K562 (cell line): ENCODE measurements around the gene ZNF860. TPM values are rescaled to one million over a fixed set of nuclear protein-coding genes. Genes with fewer than 3 reads are reported as not detected.

Source experiments
- ATAC-seq: fragments of 200-7000 bp; cut with Tn5 transposase; 3 replicates; pipeline ENCODE4 v1.9.1; 2020; ENCODE audit warnings: moderate library complexity
- Bru-seq: library from RNA; stranded (reverse); fragments of 400-500 nt; gene quantifications from one replicate; lab custom pipeline; 2021; lab: Mats Ljungman, UMichigan
- BruChase-seq, 2 experiments: library from RNA; stranded (reverse); fragments of 400-500 nt; gene quantifications; one replicate each; lab custom pipeline; 2021; lab: Mats Ljungman, UMichigan
- BruUV-seq: library from RNA; stranded (reverse); fragments of 400-500 nt; replicated peaks from 2 replicates; lab custom pipeline; 2021; lab: Mats Ljungman, UMichigan
- CTCF ChIA-PET: fragments of 300-600 bp; formaldehyde crosslinking; extraction: SDS; loops from one replicate; lab custom pipeline; 2021; ENCODE audit warnings: low intra/inter-chr PET ratio; lab: Yijun Ruan, JAX
- POLR2A ChIA-PET: fragments of 300-600, 350-650 bp; sonication (Branson Sonifier 250); formaldehyde crosslinking; extraction: SDS; loops from one replicate; lab custom pipeline; 2021; ENCODE audit warnings: antibody characterized with exemption, inconsistent platforms; lab: Yijun Ruan, JAX
- DNase-seq, 4 experiments: peaks; one replicate each; pipeline versions ENCODE4 v3.0.0 to v3.0.0-alpha.2; 2011 to 2018; ENCODE audit warnings: low spot score in 3 of 4, mixed read lengths in 3 of 4; ENCODE audit errors: extremely low read depth in 1 of 4
- FAIRE-seq: peaks from 2 replicates; lab custom pipeline; 2011; peaks lifted over from hg19 to GRCh38; lab: Jason Lieb, UNC
- H2AFZ ChIP-seq: 2 replicates; pipeline ENCODE4 v1.6.0; 2011; ENCODE audit warnings: low read depth, low read length, control low read depth, inconsistent platforms
- H3K27ac ChIP-seq: fragments of 200-600 bp; 3 replicates; pipeline ENCODE4 v1.8.0; 2011; ENCODE audit warnings: low read depth, mild to moderate bottlenecking, control low read depth, inconsistent platforms, low read length, moderate library complexity, mixed read lengths; ENCODE audit errors: extremely low read depth
- H3K27me3 ChIP-seq, 2 experiments: fragments of 300-600 bp in 1 of 2; 2 replicates in 1 of 2; 3 replicates in 1 of 2; pipeline versions ENCODE4 v1.6.0 to v1.8.0; 2011; ENCODE audit warnings: inconsistent platforms in 2 of 2, low read length in 2 of 2, mild to moderate bottlenecking in 1 of 2, mixed read lengths in 1 of 2, moderate library complexity in 1 of 2; ENCODE audit not compliant: control insufficient read depth in 2 of 2, insufficient read depth in 2 of 2
- H3K36me3 ChIP-seq: fragments of 300-600 bp; 3 replicates; pipeline ENCODE4 v1.8.0; 2011; ENCODE audit warnings: mild to moderate bottlenecking, low read length, inconsistent platforms; ENCODE audit not compliant: control insufficient read depth, insufficient read depth
- H3K4me1 ChIP-seq, 2 experiments: fragments of 200-600 bp in 1 of 2; replicated peaks in 1 of 2; 2 replicates in 1 of 2; 3 replicates in 1 of 2; pipeline versions ENCODE4 v1.5.1 to v1.8.0; 2011; ENCODE audit warnings: inconsistent platforms in 2 of 2, low read length in 2 of 2, mild to moderate bottlenecking in 1 of 2, mixed read lengths in 1 of 2, moderate library complexity in 1 of 2; ENCODE audit not compliant: control insufficient read depth in 2 of 2, insufficient read depth in 2 of 2
- H3K4me2 ChIP-seq: 2 replicates; pipeline ENCODE4 v1.6.1; 2011; ENCODE audit warnings: low read length, control low read depth, inconsistent platforms, mixed read lengths; ENCODE audit not compliant: insufficient read depth
- H3K4me3 ChIP-seq: fragments of 200-600 bp; sonication (generic), shearing (Covaris generic); 2 replicates; pipeline ENCODE4 v1.5.1; 2016; ENCODE audit warnings: control low read depth, inconsistent platforms
- H3K79me2 ChIP-seq: fragments of 200-600 bp; 3 replicates; pipeline ENCODE4 v1.8.0; 2011; ENCODE audit warnings: low read length, inconsistent platforms; ENCODE audit not compliant: control insufficient read depth, insufficient read depth
- H3K9ac ChIP-seq, 2 experiments: 2 replicates each; pipeline versions ENCODE4 v1.6.0 to v1.6.1; 2011; ENCODE audit warnings: low read depth in 2 of 2, low read length in 2 of 2, control low read depth in 1 of 2, inconsistent platforms in 1 of 2, mild to moderate bottlenecking in 1 of 2, mixed read lengths in 1 of 2; ENCODE audit not compliant: insufficient read depth in 1 of 2
- H3K9me1 ChIP-seq: one replicate; pipeline ENCODE4 v1.6.0; 2011; ENCODE audit warnings: inconsistent platforms, mild to moderate bottlenecking, low read length, moderate library complexity; ENCODE audit not compliant: control insufficient read depth, insufficient read depth
- H3K9me3 ChIP-seq: replicated peaks from 2 replicates; pipeline ENCODE4 v1.5.1; 2011; ENCODE audit warnings: low read depth, low read length, inconsistent platforms; ENCODE audit not compliant: control insufficient read depth, insufficient read depth
- H4K20me1 ChIP-seq: replicated peaks from 2 replicates; pipeline ENCODE4 v1.6.1; 2011; ENCODE audit warnings: low read length, inconsistent platforms, mixed read lengths; ENCODE audit not compliant: control insufficient read depth, insufficient read depth
- COPS2 ChIP-seq: fragments of 450-650 bp; conservative IDR thresholded peaks from 2 replicates; pipeline ENCODE4 v1.6.1; 2016; ENCODE audit warnings: mild to moderate bottlenecking, moderate library complexity
- EGR1 ChIP-seq: fragments of 450-650 bp; conservative IDR thresholded peaks from 2 replicates; pipeline ENCODE4 v1.6.1; 2017; ENCODE audit warnings: mild to moderate bottlenecking
- WGBS: fragments of 100-300 bp; shearing (Covaris generic); methylation state at CpG from one replicate; pipeline ENCODE4 v1.1.6; 2016; ENCODE audit warnings: low coverage, mixed read lengths; ENCODE audit not compliant: insufficient coverage; ENCODE audit errors: missing lambda C conversion rate; 5-methylcytosine and 5-hydroxymethylcytosine counted together
- in situ Hi-C: fragments of 300-500 bp; cut with MboI; formaldehyde crosslinking; loops from 4 replicates; pipeline ENCODE4 v1.15.0; 2018; ENCODE audit warnings: inconsistent platforms, mixed read lengths
- intact Hi-C: fragments of 100-400 bp; cut with micrococcal nuclease; formaldehyde crosslinking; loops from 2 replicates; pipeline ENCODE4 v1.14.2; 2022
- long read RNA-seq, 3 experiments: library from polyadenylated mRNA in 2 of 3; library from RNA in 1 of 3; unstranded in 2 of 3; stranded (forward) in 1 of 3; transcript quantifications; one replicate each; pipeline ENCODE4 v2.0.0, GENCODE V29; 2019 to 2022
- polyA minus RNA-seq, 3 experiments: library from RNA; depleted of rRNA, polyadenylated mRNA; stranded (reverse); fragments of >200 nt; gene quantifications; 2 replicates each; pipeline ENCODE4 v1.2.3, GENCODE V29; 2011
- polyA plus RNA-seq, 8 experiments: library from polyadenylated mRNA; depleted of rRNA in 4 of 8; stranded (reverse) in 5 of 8; unstranded in 3 of 8; fragments of >200 nt; fragmentation: Nextera tagmentation in 2 of 8; fragmentation: Illumina TruSeq in 1 of 8; extraction: Ambion mirVana in 2 of 8; extraction: Trizol in 1 of 8; gene quantifications; 2 replicates each; pipeline versions ENCODE4 v1.2.1 to v1.2.3, GENCODE V29; 2011 to 2014; ENCODE audit warnings: inconsistent platforms in 1 of 8, missing spikeins in 1 of 8
- total RNA-seq, 7 experiments: library from RNA; depleted of rRNA in 6 of 7; stranded (reverse); fragments of >200 nt in 6 of 7; fragmentation: Illumina TruSeq in 2 of 7; extraction: Trizol in 2 of 7; gene quantifications; 2 replicates each; pipeline versions ENCODE4 v1.2.1 to v1.2.3, GENCODE V29; 2011 to 2021; ENCODE audit warnings: low replicate concordance in 1 of 7
- TF ChIP-seq, protein P1 (sequence below): fragments of 200-800 bp; sonication (Bioruptor generic); IDR thresholded peaks from 2 replicates; pipeline ENCODE4 v1.6.1; 2017; ENCODE audit warnings: missing genetic modification characterization, missing compliant biosample characterization

ZNF860 gene
- not detected in 2 replicates for total RNA-seq (2011; cell fraction: chromatin; rRNA removed; ENCODE audit: low replicate concordance)
- not detected in 2 replicates for total RNA-seq (2011; cell fraction: nucleolus; rRNA removed)
- not detected in 2 replicates for total RNA-seq (2011; cell fraction: nucleoplasm; rRNA removed)
- total RNA-seq (2014; rRNA removed): not detected in 2 replicates
- total RNA-seq (2014; rRNA removed; fragmentation: Illumina TruSeq; extraction: Trizol): not detected in 2 replicates
- not detected in 2 replicates for total RNA-seq (2015; rRNA removed; fragmentation: Illumina TruSeq; extraction: Trizol)
- total RNA-seq (2021): not detected in 2 replicates
- polyA plus RNA-seq (2011; rRNA removed): not detected in 2 replicates
- polyA plus RNA-seq (2011; cell fraction: cytosol; rRNA removed): not detected in 2 replicates
- polyA plus RNA-seq (2011; cell fraction: nucleus; rRNA removed): not detected in 2 replicates
- polyA plus RNA-seq (2012): not detected in 2 replicates
- not detected in 2 replicates for polyA plus RNA-seq (2014; fragmentation: Illumina TruSeq; extraction: Trizol)
- polyA plus RNA-seq (2014; fragmentation: Nextera tagmentation; extraction: Ambion mirVana): not detected
- not detected in 2 replicates for polyA plus RNA-seq (2014; rRNA removed)
- polyA minus RNA-seq (2011; rRNA and poly(A)+ RNA removed): not detected in 2 replicates
- not detected in 2 replicates for polyA minus RNA-seq (2011; cell fraction: cytosol; rRNA and poly(A)+ RNA removed)
- not detected in 2 replicates for polyA minus RNA-seq (2011; cell fraction: nucleus; rRNA and poly(A)+ RNA removed)
- percentile 9 among the genes with signal in this experiment for Bru-seq, nascent RNA
- BruChase-seq, experiment 1, labeled RNA remaining after a 2-hour chase: percentile 7 among the genes with signal in this experiment
- not detected for BruChase-seq, experiment 2, labeled RNA remaining after a 6-hour chase
- long read RNA-seq, experiment 1: 0 reads
- long read RNA-seq, experiment 2: 0 reads
- long read RNA-seq, experiment 3: 0 reads

DNA sequence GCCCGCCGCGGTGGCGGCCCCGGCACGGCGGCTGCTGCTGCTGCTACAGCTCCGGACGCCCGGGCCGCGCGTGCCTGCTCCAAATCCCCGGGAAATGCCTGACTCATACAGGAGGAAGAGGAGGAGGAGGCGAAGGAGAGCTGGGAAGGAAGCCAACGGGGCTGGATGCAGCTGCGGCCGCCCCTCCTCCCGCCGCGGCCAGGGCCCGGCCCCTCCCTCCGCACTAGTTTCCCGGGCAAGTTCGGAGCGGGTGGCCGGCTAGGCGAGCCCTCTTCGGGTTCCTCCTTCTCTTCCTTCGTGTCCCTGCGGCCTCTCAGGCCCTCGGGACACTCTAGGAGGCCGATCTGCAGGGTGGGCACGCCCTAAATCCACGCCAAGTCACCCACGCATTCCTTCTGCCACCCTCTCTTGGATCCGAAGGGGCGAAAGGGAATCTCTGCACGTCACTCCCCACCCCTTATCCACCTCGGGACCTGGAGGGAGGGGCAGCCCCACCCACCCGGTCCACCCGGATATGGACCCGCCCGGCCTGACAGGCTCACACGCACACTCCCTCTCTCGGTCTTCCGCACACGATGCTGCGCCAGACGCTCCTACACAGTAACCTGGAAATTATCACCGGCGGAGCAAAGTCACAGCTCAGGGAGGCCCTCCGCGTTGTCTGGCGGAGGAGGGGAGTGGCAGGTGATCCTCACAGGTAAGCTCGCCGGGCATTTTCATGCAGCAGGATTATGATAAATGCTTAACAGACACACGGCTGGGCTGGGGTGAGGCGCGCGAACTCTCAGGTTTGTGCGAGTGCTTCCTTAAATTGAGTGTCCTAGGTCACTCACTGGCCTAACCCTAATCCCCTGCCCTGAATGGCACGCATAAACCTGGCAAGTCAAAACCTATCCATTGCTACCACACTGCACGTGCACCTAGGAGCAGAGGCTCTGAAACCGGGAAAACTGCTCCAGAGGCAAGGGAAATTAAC, at the start of gene ZNF860, which contains the start of gene OSBPL10:
ZNF860 (plus strand) TSS at position 545 of the 976 bp plus-strand sequence. CDS start 7,330 bp downstream, outside the sequence.
OSBPL10 (minus strand) TSS at position 57 of the 976 bp plus-strand sequence. CDS start 83 bp downstream, outside the sequence.
- no peak within 1 kb of the TSS for H2AFZ ChIP-seq
- H3K9me3 ChIP-seq: no peaks in the 10 kb centered on the region; the same call in 1 of the 2 replicates
- in situ Hi-C loops (no loop called here), intact Hi-C loops (loop anchor here (10.0 kb wide), 1 partner anchor 257 kb away; no protein-coding TSS in a partner anchor)
- CTCF ChIA-PET: no interaction called here
- 0 out of 4 replicates have a peak within 1 kb of the TSS, but pooled peaks of 1 of the 2 experiments have one; percentile 11 for H3K9ac ChIP-seq
- no peak within 1 kb of the TSS for H3K4me2 ChIP-seq
- 15% methylated on average over 49 of the region's 65 CpGs for WGBS
- H3K36me3 ChIP-seq: no peaks in the 10 kb centered on the region
- TF ChIP-seq EGR1 (0 out of 2 replicates have a peak, but pooled peaks have one; percentile 6), COPS2 (no peak)
- TF ChIP-seq, protein P1, sequence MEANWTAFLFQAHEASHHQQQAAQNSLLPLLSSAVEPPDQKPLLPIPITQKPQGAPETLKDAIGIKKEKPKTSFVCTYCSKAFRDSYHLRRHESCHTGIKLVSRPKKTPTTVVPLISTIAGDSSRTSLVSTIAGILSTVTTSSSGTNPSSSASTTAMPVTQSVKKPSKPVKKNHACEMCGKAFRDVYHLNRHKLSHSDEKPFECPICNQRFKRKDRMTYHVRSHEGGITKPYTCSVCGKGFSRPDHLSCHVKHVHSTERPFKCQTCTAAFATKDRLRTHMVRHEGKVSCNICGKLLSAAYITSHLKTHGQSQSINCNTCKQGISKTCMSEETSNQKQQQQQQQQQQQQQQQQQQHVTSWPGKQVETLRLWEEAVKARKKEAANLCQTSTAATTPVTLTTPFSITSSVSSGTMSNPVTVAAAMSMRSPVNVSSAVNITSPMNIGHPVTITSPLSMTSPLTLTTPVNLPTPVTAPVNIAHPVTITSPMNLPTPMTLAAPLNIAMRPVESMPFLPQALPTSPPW (CRISPR knock-in tag): peak; percentile 14; the same call in 1 of the 2 replicates
- DNase-seq (peak in 3 of 4 experiments; percentile 13 to 28 (median 16)), FAIRE-seq (no peak), ATAC-seq (peak; percentile 69)
- POLR2A ChIA-PET: no interaction called here
- no TSS peak for BruUV-seq
- peaks cover 16 to 29% of the 10 kb centered on the region in 2 experiments for H3K27me3 ChIP-seq
- H3K79me2 ChIP-seq: no peaks in the 10 kb centered on the region
- no peak within 1 kb of the TSS for H3K27ac ChIP-seq
- no peaks in the 10 kb centered on the region; the same call in 1 of the 2 replicates for H4K20me1 ChIP-seq
- H3K4me1 ChIP-seq: peaks cover 0 to 14% of the 10 kb centered on the region in 2 experiments; a peak in 2 of 5 replicates
- H3K9me1 ChIP-seq: no peaks in the 10 kb centered on the region
- H3K4me3 ChIP-seq: no peak within 1 kb of the TSS
